Subcutaneous abdominal adipose tissue (tissue), 5 donors: ENCODE results near the gene FOXO6.

Source experiments
- H3K27ac ChIP-seq: one replicate; pipeline ENCODE4 v1.7.0; 2013; ENCODE audit warnings: low read depth, mild to moderate bottlenecking, inconsistent platforms, low read length, moderate library complexity
- H3K27me3 ChIP-seq, 5 donors: one replicate each; pipeline ENCODE4 v1.7.0; 2013; ENCODE audit warnings: low read length in 5 of 5, inconsistent platforms in 1 of 5; ENCODE audit not compliant: control insufficient read depth in 5 of 5, insufficient read depth in 4 of 5
- H3K36me3 ChIP-seq, 5 donors: one replicate each; pipeline ENCODE4 v1.7.0; 2013; ENCODE audit warnings: low read length in 5 of 5; ENCODE audit not compliant: control insufficient read depth in 5 of 5, insufficient read depth in 5 of 5
- H3K4me1 ChIP-seq, 5 donors: one replicate each; pipeline ENCODE4 v1.7.0; 2013; ENCODE audit warnings: low read length in 5 of 5, mild to moderate bottlenecking in 3 of 5, moderate library complexity in 1 of 5; ENCODE audit not compliant: control insufficient read depth in 5 of 5, insufficient read depth in 5 of 5
- H3K4me3 ChIP-seq, 5 donors: one replicate each; pipeline ENCODE4 v1.7.0; 2013; ENCODE audit warnings: low read length in 5 of 5, low read depth in 1 of 5
- H3K9ac ChIP-seq, 5 donors: one replicate each; pipeline ENCODE4 v1.7.0; 2013; ENCODE audit warnings: low read length in 5 of 5, mild to moderate bottlenecking in 4 of 5, moderate library complexity in 3 of 5
- H3K9me3 ChIP-seq, 5 donors: one replicate each; pipeline ENCODE4 v1.7.0; 2013; ENCODE audit warnings: low read length in 5 of 5; ENCODE audit not compliant: control insufficient read depth in 5 of 5
- donor health status: healthy.
- donor health status: healthy.
- donor health status: healthy.
- donor health status: healthy.
- donor health status: healthy.

FOXO6 gene

GRCh38 chr1:41420351-41420750 is 59.1 kb downstream of the FOXO6 start:
- Histone ChIP-seq H3K9ac (no peak overlapping the region), H3K9me3 (no peaks in the 10 kb centered on the region), H3K27me3 (peaks cover 0 to 9% (median 0%) of the 10 kb centered on the region in 5 donors), H3K4me3 (no peak overlapping the region), H3K36me3 (no peaks in the 10 kb centered on the region), H3K27ac (no peak overlapping the region), H3K4me1 (peaks cover 0 to 20% (median 10%) of the 10 kb centered on the region in 5 donors)

- Histone ChIP-seq H3K36me3 (no peaks in the 10 kb centered on the region), H3K9me3 (no peaks in the 10 kb centered on the region), H3K4me1 (peaks cover 0 to 20% (median 10%) of the 10 kb centered on the region in 5 donors), H3K4me3 (no peak overlapping the region), H3K9ac (no peak overlapping the region), H3K27me3 (peaks cover 0 to 9% (median 0%) of the 10 kb centered on the region in 5 donors), H3K27ac (no peak overlapping the region)
Observed at GRCh38 chr1:41420860-41421259, 59.6 kb downstream of the FOXO6 start.

- H3K4me3 ChIP-seq, result no peak overlapping the region
- H3K27me3 ChIP-seq, result peaks cover 0 to 5% (median 0%) of the 10 kb centered on the region in 5 donors
- peaks cover 0 to 16% (median 10%) of the 10 kb centered on the region in 5 donors for H3K4me1 ChIP-seq
- H3K9ac ChIP-seq, result no peak overlapping the region
- no peak overlapping the region for H3K27ac ChIP-seq
- no peaks in the 10 kb centered on the region for H3K9me3 ChIP-seq
- no peaks in the 10 kb centered on the region for H3K36me3 ChIP-seq
Observed at GRCh38 chr1:41422306-41422705, 61.1 kb downstream of the FOXO6 start.

- H3K9ac ChIP-seq, result no peak overlapping the region
- no peaks in the 10 kb centered on the region for H3K9me3 ChIP-seq
- H3K4me3 ChIP-seq, result no peak overlapping the region
- H3K27ac ChIP-seq, result no peak overlapping the region
- H3K4me1 ChIP-seq, result peaks cover 0 to 12% (median 6%) of the 10 kb centered on the region in 5 donors
- H3K27me3 ChIP-seq, result peaks cover 0 to 9% (median 0%) of the 10 kb centered on the region in 5 donors
- H3K36me3 ChIP-seq, result no peaks in the 10 kb centered on the region
Observed at GRCh38 chr1:41423511-41424191, 62.4 kb downstream of the FOXO6 start.

GRCh38 chr1:41424581-41425118 is 63.4 kb downstream of the FOXO6 start:
- Histone ChIP-seq H3K27ac (no peak overlapping the region), H3K9me3 (no peaks in the 10 kb centered on the region), H3K4me1 (peaks cover 0 to 9% (median 0%) of the 10 kb centered on the region in 5 donors), H3K4me3 (no peak overlapping the region), H3K36me3 (no peaks in the 10 kb centered on the region), H3K27me3 (peaks cover 0 to 9% (median 0%) of the 10 kb centered on the region in 5 donors), H3K9ac (no peak overlapping the region)

- Histone ChIP-seq H3K27me3 (peaks cover 0 to 9% (median 0%) of the 10 kb centered on the region in 5 donors), H3K9ac (no peak overlapping the region)
Observed at GRCh38 chr1:41425369-41425768, 64.1 kb downstream of the FOXO6 start.

GRCh38 chr1:41426201-41426890 is 65.1 kb downstream of the FOXO6 start:
- Histone ChIP-seq H3K4me3 (no peak overlapping the region), H3K36me3 (no peaks in the 10 kb centered on the region), H3K9me3 (no peaks in the 10 kb centered on the region), H3K27ac (no peak overlapping the region), H3K9ac (no peak overlapping the region), H3K27me3 (peaks cover 0 to 9% (median 0%) of the 10 kb centered on the region in 5 donors), H3K4me1 (peaks cover 0 to 9% (median 0%) of the 10 kb centered on the region in 5 donors)

More at GRCh38 chr1:41425369-41425768, 64.1 kb downstream of the FOXO6 start:
- Histone ChIP-seq H3K36me3 (no peaks in the 10 kb centered on the region), H3K9me3 (no peaks in the 10 kb centered on the region), H3K4me3 (no peak overlapping the region), H3K27ac (no peak overlapping the region), H3K4me1 (peaks cover 0 to 9% (median 0%) of the 10 kb centered on the region in 5 donors)

- Histone ChIP-seq H3K27me3 (peaks cover 0 to 9% (median 0%) of the 10 kb centered on the region in 5 donors), H3K9ac (no peak overlapping the region), H3K36me3 (no peaks in the 10 kb centered on the region), H3K4me1 (peaks cover 0 to 15% (median 5%) of the 10 kb centered on the region in 5 donors), H3K9me3 (no peaks in the 10 kb centered on the region), H3K27ac (no peak overlapping the region), H3K4me3 (no peak overlapping the region)
Observed at GRCh38 chr1:41427122-41427913, 66.1 kb downstream of the FOXO6 start.

GRCh38 chr1:41427916-41428737 is 66.9 kb downstream of the FOXO6 start:
- Histone ChIP-seq H3K9ac (no peak overlapping the region), H3K9me3 (no peaks in the 10 kb centered on the region), H3K36me3 (no peaks in the 10 kb centered on the region), H3K27ac (no peak overlapping the region), H3K27me3 (peaks cover 0 to 9% (median 0%) of the 10 kb centered on the region in 5 donors), H3K4me3 (no peak overlapping the region), H3K4me1 (peaks cover 2 to 23% (median 13%) of the 10 kb centered on the region in 5 donors)
